IPS DF 6.9 (cell line): ENCODE results near the gene AP1G2.

Source experiments
- DNase-seq: peaks from one replicate; pipeline ENCODE4 v3.0.0-alpha.2; 2013; ENCODE audit warnings: low read depth, low spot score
- H3K27ac ChIP-seq: one replicate; pipeline ENCODE4 v1.5.1; 2013; ENCODE audit warnings: low read length, control low read depth
- H3K27me3 ChIP-seq: 2 replicates; pipeline ENCODE4 v1.6.1; 2013; ENCODE audit warnings: mild to moderate bottlenecking, low read length; ENCODE audit not compliant: control insufficient read depth, insufficient read depth
- H3K36me3 ChIP-seq: 2 replicates; pipeline ENCODE4 v1.6.1; 2013; ENCODE audit warnings: low read length; ENCODE audit not compliant: control insufficient read depth, insufficient read depth
- H3K4me1 ChIP-seq: 2 replicates; pipeline ENCODE4 v1.6.1; 2013; ENCODE audit warnings: low read length; ENCODE audit not compliant: control insufficient read depth, insufficient read depth
- H3K4me3 ChIP-seq: 2 replicates; pipeline ENCODE4 v1.5.1; 2013; ENCODE audit warnings: mild to moderate bottlenecking, low read length
- H3K9me3 ChIP-seq: 2 replicates; pipeline ENCODE4 v1.6.1; 2013; ENCODE audit warnings: low read length, inconsistent platforms; ENCODE audit not compliant: control insufficient read depth, insufficient read depth
- WGBS: extraction: QIAGEN DNeasy Blood & Tissue Kit; methylation state at CpG from one replicate; pipeline ENCODE4 v1.1.7; 2013; ENCODE audit warnings: mixed read lengths, missing lambda C conversion rate; ENCODE audit not compliant: insufficient read length, insufficient coverage; 5-methylcytosine and 5-hydroxymethylcytosine counted together

Gene AP1G2

DNA sequence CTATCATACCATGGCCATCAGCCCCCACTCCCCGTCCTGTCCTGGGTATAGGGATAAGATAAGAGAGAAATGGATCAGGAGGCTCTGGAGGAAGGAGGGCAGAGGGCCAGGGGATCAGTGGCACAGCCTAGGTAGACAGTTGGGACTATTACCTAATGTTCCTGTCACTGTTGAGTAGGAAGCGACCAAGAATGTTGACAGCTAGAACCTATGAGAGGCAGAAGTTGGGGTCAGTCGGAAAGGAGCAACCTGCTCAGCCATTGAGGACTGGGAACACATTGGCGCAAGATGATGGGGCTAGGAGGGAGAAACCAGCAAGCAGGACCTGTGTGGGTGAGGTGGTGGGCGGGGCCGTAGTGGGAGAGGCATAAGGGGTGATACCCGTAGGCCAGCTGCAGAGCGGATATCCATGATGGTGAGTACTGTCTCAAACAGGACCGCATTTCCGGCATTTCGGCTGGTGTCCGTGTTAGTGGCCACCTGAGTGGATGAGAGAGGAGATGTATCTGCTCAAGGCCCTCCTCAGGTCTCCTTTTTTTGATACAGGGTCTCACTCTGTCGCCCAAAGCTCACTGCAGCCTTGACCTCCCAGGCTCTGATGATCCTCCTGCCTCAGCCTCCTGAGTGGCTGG lies 3.3 kb downstream of the AP1G2 start:
- 0 out of 2 replicates have a peak, but pooled peaks cover 1% of the 10 kb centered on the region for H3K4me1 ChIP-seq
- no peaks in the 10 kb centered on the region for H3K27me3 ChIP-seq
- H3K36me3 ChIP-seq, result peaks cover 9% of the 10 kb centered on the region; the same call in 1 of the 2 replicates
- no peak overlapping the region for H3K27ac ChIP-seq
- H3K4me3 ChIP-seq, result no peak overlapping the region
- H3K9me3 ChIP-seq, result no peaks in the 10 kb centered on the region
- DNase-seq, result no peak
- no CpG with 5 or more reads among the region's 13 CpGs for WGBS

DNA sequence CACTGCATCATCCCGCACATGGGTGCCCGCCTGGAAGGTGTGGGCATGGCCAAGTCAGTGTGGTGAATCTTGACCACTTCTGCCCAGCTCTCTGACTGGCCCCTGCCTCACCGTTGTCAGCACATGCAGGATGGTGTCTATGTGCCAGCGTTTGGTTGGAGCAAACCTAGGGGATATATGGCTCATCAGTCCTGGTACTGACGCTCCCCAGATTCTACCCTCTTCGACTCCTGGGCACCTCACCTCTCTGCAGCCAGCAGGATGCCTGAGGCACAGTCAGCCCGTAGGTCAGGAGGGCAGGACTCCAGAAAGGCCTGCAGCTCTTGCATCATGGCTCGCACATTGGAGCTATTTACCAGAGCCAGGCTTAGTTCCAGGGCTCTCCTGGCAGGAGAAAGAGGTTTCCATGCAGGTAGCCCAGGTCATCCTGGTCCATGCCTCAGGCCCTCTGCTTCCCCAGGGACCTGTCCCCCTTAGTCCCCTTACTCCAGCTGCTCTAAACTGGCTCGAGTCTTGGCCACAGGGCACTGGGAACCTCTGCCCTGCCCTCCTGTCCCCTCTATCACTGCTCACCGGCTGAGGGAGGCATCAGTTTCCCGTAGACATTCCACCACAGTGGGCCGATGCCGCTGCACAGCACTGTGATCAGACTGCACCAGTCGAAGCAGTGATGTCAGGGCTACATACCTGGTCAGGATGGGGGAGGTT lies 4.0 kb downstream of the AP1G2 start:
- Histone ChIP-seq H3K36me3 (peaks cover 9% of the 10 kb centered on the region; the same call in 1 of the 2 replicates), H3K4me1 (0 out of 2 replicates have a peak, but pooled peaks cover 2% of the 10 kb centered on the region), H3K4me3 (no peak overlapping the region), H3K27me3 (no peaks in the 10 kb centered on the region), H3K27ac (no peak overlapping the region), H3K9me3 (no peaks in the 10 kb centered on the region)
- no peak for DNase-seq
- no CpG with 5 or more reads among the region's 14 CpGs for WGBS

DNA sequence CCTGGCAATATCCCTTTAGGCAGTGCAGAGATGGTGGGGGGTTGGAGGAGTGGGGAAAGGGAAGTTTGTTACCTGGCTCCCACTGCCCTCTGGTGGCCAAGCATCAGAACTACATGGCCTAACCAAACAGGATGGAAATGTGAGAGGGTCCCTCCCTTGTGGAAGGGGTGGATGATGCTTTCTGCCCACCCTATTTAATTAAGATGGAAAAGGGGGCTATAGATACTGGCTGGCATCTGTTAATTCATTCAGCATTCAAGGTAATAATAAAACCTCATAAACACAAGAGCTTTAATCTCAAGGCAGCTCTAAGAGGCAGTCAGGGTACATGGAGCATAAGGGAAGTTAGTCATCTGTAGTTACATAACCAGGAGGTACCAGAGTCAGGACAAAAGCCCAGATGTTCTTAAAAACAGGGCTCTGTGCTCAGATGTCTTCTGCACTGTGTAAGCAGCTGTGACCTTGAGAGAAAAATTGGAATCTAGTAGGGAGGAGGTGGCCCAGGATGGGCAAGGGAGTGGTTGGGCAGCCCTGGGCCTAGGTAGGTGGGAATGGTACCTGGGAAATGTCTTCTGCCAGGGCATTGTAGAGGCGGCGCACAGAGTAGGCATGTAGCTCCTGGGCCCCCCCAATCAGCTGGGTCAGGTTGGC lies 4.6 kb downstream of the AP1G2 start:
- DNase-seq, result no peak
- 0 out of 2 replicates have a peak, but pooled peaks cover 1% of the 10 kb centered on the region for H3K4me1 ChIP-seq
- no peaks in the 10 kb centered on the region for H3K27me3 ChIP-seq
- WGBS, result no CpG with 5 or more reads among the region's 2 CpGs
- no peaks in the 10 kb centered on the region for H3K9me3 ChIP-seq
- no peak overlapping the region for H3K4me3 ChIP-seq
- no peak overlapping the region for H3K27ac ChIP-seq
- peaks cover 14% of the 10 kb centered on the region; the same call in 1 of the 2 replicates for H3K36me3 ChIP-seq

DNA sequence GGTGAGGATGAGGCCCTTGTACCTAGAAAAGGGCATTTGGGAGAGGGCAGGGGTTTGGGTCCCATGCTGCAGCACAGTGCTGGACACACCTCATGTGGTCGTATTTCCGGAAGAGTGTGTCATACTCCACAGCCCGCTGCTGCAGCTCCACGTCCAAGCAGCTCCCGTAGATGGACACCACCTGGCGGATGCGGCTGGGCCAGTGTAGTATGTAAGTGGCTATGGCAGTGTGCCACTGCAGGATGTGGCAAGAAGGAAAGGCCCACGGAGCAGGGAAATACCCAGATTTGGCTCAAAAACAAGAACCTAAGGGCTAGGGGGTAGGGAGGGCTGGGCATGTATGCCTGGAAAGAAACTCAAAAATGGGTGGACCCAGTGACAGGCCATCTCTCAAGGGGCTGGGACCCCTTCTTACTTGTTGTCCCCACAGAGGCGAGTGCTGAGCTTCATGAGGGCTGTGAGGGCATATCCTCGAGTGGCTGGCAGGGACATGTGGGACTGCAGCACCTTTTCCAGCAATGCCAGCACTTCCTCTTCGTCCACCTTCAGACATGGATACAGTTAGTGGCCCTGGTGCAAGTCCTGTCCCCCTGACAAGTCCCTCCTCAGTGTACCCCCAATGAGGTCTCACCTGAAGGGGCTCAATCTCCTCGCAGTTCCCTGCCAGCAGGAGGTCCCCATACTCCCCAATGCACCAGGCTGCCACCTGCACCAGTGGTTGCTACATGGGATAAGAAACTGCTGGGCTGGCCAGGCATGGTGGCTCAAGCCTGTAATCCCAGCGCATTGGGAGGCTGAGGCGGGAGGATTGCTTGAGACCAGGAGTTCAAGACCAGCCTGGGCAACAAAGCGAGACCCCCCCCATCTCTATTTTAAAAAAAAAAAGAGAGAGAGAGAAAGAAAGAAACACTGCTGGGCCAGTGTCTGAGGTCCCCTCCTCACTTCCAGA lies 5.4 kb downstream of the AP1G2 start:
- Histone ChIP-seq H3K27me3 (no peaks in the 10 kb centered on the region), H3K9me3 (no peaks in the 10 kb centered on the region), H3K36me3 (peaks cover 15% of the 10 kb centered on the region; the same call in 1 of the 2 replicates), H3K27ac (no peak overlapping the region), H3K4me1 (0 out of 2 replicates have a peak, but pooled peaks cover 1% of the 10 kb centered on the region), H3K4me3 (no peak overlapping the region)
- WGBS, result no CpG with 5 or more reads among the region's 15 CpGs
- DNase-seq, result no peak

DNA sequence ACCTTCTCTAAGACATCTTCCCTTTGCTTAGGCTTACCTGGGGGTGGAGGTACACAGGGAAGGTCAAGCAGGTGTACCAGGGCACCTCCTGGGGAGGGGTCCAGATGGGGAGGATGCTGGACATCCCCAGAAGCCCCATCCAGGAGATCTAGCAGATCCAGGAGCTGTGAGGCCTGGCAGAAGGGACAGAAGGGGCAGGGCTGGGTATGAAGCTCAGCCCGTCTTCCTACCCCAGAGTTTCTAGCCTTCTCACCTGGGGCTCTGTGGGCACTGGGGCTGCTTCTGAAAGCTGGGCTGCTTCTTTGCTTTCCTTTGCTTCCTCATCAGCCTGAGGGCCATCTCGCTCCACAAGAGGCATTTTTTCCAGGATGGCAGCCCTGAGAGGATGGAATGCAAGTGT lies 6.3 kb downstream of the AP1G2 start:
- Histone ChIP-seq H3K9me3 (no peaks in the 10 kb centered on the region), H3K27ac (no peak overlapping the region), H3K4me3 (no peak overlapping the region), H3K36me3 (peaks cover 15% of the 10 kb centered on the region; the same call in 1 of the 2 replicates), H3K4me1 (peaks cover 5% of the 10 kb centered on the region; the same call in 1 of the 2 replicates), H3K27me3 (no peaks in the 10 kb centered on the region)
- no CpG with 5 or more reads among the region's 2 CpGs for WGBS
- no peak for DNase-seq

DNA sequence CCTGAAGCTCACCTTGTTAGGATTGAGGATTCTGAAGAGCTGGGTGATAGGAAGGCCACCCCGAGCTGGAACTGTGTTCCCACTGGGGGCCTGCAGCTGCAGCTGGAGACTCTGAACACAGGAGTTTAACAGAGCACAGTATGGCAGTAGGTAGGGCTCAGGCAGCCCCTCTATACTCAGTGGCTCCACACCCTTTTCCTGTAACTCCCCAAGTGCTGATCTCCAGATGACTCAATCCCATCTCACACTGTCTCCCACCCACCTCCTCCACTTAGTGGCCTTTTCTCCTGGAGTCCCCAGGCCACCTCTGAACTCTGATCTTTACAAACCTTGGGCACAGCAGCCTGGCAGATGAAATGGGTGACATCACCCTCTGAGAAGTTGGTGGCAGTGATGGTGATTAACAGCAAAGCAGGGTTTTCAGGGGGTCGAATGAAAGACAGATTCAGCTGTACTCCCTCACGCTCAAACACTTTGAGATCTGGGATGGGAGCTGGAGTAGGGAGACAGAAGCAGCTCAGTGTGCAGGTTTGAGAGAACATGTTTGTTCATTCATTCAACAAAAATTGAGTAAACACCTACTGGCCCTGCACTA lies 7.6 kb downstream of the AP1G2 start:
- Histone ChIP-seq H3K27me3 (no peaks in the 10 kb centered on the region), H3K27ac (no peak overlapping the region), H3K36me3 (peaks cover 15% of the 10 kb centered on the region; the same call in 1 of the 2 replicates), H3K9me3 (no peaks in the 10 kb centered on the region), H3K4me1 (peaks cover 5% of the 10 kb centered on the region), H3K4me3 (no peak overlapping the region)
- no peak for DNase-seq
- WGBS, result no CpG with 5 or more reads among the region's 3 CpGs

DNA sequence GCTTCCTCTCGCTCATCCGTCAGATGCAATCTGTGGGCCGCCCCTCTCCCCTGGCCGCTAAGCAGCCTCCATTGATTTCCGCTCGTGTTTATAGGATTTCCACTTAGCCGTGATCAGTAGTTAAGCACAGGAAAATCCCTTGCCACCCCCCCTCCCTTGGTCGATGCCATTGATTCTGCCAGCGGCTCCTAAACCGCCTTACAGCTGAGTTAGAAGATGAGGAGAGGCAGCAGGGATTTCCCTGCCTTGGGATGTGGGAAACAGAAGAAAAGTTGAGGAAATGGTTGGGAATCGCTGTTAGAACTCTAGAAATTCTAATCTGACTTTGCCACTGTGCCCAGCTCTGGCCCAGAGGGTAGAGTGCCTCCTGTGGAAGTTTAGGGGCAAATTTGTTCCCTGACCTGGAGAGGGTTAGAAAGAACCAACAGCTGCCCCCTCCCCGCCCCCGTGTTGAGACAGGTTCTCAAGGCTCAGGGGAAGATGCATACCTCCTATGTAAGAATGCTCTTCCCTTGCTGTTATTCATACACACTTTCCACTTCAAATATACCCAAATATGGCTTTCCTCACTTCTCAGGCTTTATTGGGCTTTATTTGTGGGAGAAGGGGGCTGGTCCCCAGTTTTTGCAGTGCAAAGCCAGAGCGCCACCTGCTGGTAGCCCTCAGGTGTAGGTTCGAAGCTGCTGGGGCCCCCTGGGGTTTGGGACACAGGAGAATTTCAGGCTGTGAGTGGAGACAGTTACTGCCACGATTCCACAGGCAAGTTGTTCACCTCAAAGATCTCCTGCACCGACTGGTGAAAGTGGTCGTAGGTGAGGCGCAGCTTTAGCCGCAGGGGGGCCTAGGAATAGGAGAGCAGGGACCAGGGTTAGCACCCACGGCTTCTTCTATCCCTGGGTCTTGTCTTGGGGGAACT lies 8.3 kb downstream of the AP1G2 start:
- Histone ChIP-seq H3K4me3 (no peak overlapping the region), H3K27ac (no peak overlapping the region), H3K4me1 (peaks cover 5% of the 10 kb centered on the region), H3K36me3 (peaks cover 15% of the 10 kb centered on the region; the same call in 1 of the 2 replicates), H3K9me3 (no peaks in the 10 kb centered on the region), H3K27me3 (no peaks in the 10 kb centered on the region)
- WGBS, result no CpG with 5 or more reads among the region's 21 CpGs
- no peak for DNase-seq

DNA sequence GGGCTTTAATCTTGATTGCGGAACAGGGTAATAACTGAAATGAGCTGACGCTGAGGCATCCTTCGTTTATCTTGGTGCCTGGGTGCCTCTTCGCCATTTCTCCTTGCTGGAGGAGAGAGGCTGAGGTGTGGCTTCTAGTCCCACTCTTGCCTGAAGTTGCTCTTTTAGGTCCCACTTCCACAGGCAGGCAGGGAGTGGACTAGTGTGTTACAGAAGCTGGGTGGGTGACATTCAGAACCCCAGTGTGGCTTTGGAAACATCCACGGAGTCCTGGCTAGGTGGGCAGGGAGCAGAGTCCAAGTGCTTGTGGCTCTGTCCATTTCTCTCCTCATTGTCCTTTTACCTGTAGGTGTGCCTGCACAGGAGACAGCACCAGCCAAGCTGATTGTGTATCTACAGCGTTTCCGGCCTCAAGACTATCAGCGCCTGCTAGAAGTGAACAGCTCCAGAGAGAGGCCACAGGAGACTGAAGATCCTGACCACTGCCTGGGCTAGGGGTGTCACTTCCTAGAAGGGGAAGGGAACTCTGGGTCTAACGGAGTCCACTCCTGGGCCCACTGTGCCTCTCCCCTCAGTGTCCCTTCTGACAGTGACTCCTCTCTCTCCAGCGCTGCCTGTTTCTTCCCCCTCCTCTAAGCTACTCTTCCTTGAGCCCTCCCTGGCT lies 9.1 kb downstream of the AP1G2 start:
- Histone ChIP-seq H3K9me3 (no peaks in the 10 kb centered on the region), H3K27ac (no peak overlapping the region), H3K36me3 (peaks cover 13% of the 10 kb centered on the region; the same call in 1 of the 2 replicates), H3K4me1 (peaks cover 5% of the 10 kb centered on the region), H3K27me3 (no peaks in the 10 kb centered on the region), H3K4me3 (no peak overlapping the region)
- DNase-seq, result no peak
- WGBS, result no CpG with 5 or more reads among the region's 10 CpGs
